Measurements from ENCODE around the gene OR2S2.

The OR2S2 gene

DNA sequence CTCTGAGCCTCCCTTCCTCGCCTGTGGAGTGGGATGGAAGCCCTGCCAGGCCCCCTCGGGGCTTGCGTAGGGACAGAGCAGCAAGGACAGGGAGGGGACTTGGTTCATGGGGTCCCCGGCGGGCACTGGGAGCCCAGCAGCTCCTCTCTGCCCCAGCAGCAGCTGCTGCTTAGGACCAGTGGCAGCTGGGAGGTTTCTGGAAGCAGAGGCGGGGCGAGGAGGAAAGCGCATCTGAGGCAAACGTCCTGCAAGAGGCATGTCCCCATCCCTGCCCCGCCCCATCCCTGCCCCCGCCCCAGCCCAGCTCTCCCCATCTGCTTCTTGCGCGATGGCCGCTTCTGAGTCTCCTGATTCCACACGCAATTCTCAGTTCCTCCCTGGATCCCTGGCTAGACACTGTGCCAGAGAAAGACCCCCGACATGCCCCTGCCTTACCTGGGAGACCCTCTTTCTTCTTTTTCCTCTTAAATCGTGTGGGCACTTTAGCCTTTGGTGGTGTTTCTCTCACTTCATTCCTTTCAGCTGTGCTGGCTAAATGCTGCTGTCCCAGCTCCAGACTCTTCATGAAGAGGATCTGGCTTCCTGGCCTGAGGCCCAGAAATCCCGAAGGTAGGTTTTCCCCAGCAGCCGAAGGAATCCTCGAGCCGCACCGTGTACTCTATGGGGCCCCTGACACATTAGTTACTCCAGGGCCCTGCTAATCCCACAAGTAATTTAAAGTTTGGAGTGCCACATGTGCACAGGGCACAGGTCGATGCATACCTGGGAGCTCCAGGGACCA is 4.4 kb upstream of the OR2S2 start:
- no peak for DNase-seq (ENCODE audit: low read depth in 2 of 3, low spot score in 2 of 3)

DNA sequence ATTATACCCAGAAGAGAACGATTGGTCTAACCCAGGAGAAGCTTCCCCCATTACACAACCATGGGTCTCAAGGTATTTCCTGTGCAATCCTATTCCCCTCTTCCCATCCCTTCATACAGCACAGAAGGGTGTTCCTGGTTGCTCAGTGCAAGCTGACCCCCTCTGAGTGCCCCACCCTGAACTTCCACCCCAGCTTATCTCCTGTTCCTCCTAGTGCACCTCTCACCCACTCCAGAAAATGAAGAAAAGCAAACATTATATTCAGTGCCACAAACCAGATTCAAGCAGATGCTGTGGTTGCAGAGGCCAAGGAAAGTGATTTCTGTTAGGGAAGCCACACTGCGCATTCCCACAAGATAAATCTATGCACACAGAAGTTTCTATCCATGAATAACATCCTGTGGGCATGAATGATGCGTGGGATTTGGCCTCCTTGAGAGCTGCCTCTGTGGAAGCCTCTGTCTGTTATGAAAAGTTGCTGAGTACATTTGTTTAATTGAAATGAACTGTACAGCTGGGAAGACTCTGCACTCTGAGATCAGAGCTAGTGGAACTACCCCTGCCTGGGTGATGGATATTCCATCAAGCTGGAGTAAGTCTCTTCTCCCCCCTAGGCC is 2.2 kb upstream of the OR2S2 start:
- DNase-seq (ENCODE audit: low read depth in 2 of 3, low spot score in 2 of 3), result no peak

DNA sequence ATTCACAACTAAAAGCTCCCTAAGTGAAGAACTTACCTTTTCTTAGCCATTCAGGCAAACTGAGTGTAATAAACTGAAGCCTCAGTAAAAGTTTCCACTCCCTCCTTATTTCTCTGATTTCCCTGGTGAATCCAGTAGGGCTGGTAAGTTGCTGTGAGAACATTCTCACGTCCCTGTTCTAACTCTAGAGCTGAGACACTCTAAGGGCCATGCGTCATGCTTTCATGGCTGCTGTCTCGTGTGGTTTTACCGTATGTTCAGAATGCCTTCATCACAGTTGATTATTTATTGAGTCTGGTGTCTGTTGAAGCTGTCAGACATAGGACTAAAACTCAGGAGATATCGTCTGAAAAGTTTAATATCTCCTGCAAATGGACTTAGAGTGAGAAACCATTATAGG is 1.3 kb downstream of the OR2S2 start:
- no peak for DNase-seq (ENCODE audit: low read depth in 2 of 3, low spot score in 2 of 3)

- DNase-seq (ENCODE audit: low read depth in 2 of 3, low spot score in 2 of 3), result no peak
Measured at GRCh38 chr9:35954942-35955546, 2.9 kb downstream of the OR2S2 start.

DNA sequence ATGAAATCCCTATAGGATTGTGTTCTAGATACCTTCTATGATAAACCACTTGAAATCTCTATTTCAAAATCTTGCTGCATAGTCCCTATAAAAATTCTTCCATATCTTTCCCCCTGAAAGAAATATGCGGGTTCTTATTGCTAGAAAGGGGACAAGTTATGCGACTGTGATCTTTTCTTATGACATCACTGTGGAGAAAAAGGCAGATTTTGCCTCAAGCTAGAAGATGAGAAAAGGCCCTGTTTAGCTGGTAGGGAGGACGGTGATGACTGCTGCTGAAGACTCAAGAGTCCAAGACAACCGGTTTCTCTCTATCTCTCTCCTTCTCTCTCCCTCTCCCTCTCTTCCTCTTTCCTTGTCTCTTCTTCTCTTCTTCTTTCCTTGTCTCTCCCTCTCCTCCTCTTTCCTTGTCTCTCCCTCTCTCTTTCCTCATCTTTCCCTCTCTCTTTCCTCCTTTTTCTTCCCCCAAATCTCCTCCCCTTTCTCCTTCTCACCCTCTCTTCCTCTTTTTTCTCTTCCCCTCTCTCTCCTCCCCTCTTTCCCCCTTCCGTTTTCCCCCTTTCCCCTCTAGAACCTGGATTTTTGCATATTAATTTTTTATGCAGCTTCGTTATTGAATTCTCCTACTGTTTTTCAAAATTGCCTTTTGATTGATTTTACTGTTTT is 5.3 kb downstream of the OR2S2 start:
- DNase-seq (ENCODE audit: low read depth in 2 of 3, low spot score in 2 of 3), result no peak

DNA sequence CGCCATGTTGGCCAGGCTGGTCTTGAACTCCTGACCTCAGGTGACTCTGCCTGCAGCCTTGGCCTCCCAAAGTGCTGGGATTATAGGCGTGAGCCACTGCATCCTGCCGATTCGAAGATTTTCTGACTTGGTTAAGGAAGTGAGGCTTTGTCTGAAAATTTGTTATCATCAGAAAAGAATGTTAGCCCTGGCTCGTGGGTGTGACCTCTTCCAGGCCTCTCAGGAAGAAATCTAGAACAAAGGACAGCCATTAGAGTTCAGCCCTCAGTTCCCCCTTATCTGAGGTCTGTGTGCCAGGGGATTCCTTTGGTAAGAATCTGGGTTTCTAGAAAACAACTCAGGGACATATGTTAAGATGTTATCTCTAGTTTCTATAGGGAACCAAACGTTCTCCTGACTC is 6.2 kb downstream of the OR2S2 start:
- DNase-seq (ENCODE audit: low read depth in 2 of 3, low spot score in 2 of 3), result no peak

GRCh38 chr9:35948901-35949318 is 9.0 kb downstream of the OR2S2 start:
- DNase-seq (ENCODE audit: low read depth in 2 of 3, low spot score in 2 of 3), result no peak

- no peak for DNase-seq (ENCODE audit: low read depth in 2 of 3, low spot score in 2 of 3)
Measured at GRCh38 chr9:35948451-35948850, 9.5 kb downstream of the OR2S2 start.

DNA sequence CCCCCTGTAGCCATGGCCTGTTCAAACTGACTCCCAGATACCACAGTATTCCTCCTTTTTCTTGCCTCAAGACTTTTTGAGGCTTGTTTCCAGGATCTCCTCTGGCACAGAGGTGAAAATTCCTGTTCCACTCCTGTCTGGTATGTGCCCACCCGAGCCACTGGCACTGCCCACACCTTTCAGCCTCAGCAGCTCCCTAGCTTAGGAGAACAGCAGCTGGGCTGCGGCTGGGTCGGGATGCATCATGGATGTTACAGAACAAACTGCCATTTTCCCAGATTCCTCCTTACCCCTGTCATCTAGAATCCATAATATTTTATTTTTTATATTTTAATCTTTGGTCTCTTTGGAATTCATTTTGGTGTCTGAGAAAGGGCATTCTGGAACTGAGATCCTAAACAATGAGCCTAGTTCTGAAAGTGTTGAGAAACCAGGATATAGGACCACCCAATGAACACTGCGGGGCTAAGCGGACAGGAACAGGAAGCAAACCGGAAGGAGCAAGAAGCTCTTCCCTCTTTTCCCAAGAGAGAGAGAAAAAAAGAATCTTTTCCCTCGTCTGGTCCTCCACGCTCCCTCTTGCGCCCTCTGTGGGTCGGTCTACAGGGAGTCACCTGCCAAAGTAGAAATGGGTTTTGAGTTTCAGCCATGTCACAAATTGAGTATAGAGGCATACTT is 12.5 kb downstream of the OR2S2 start:
- peak in 2 of 3 experiments; percentile 14 to 29 for DNase-seq (ENCODE audit: low read depth in 2 of 3, low spot score in 2 of 3)

- DNase-seq (ENCODE audit: low read depth in 2 of 3, low spot score in 2 of 3), result no peak
Measured at GRCh38 chr9:35944841-35945240, 13.1 kb downstream of the OR2S2 start.

DNA sequence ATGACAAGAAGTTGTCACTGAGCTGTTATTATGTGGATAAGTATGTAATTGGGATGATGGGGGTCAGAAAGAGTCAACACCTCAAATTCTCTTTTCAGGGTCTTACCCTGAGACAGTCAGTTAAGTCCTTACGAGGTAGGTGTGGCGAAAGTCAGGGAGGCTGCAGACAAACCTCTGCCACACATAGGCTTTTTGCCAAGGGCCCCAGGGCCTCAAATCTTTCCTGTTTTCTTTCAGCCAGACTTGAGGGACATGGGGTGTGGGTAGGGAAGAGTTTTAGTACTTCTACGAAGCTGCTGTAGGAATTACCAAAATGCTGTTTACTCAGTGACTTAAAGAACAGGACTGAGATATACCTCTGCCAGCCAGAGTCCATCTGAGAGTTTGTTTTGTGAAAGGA is 13.8 kb downstream of the OR2S2 start:
- no peak for DNase-seq (ENCODE audit: low read depth in 2 of 3, low spot score in 2 of 3)

GRCh38 chr9:35942286-35942685 is 15.7 kb downstream of the OR2S2 start:
- DNase-seq (ENCODE audit: low read depth in 2 of 3, low spot score in 2 of 3), result no peak

DNA sequence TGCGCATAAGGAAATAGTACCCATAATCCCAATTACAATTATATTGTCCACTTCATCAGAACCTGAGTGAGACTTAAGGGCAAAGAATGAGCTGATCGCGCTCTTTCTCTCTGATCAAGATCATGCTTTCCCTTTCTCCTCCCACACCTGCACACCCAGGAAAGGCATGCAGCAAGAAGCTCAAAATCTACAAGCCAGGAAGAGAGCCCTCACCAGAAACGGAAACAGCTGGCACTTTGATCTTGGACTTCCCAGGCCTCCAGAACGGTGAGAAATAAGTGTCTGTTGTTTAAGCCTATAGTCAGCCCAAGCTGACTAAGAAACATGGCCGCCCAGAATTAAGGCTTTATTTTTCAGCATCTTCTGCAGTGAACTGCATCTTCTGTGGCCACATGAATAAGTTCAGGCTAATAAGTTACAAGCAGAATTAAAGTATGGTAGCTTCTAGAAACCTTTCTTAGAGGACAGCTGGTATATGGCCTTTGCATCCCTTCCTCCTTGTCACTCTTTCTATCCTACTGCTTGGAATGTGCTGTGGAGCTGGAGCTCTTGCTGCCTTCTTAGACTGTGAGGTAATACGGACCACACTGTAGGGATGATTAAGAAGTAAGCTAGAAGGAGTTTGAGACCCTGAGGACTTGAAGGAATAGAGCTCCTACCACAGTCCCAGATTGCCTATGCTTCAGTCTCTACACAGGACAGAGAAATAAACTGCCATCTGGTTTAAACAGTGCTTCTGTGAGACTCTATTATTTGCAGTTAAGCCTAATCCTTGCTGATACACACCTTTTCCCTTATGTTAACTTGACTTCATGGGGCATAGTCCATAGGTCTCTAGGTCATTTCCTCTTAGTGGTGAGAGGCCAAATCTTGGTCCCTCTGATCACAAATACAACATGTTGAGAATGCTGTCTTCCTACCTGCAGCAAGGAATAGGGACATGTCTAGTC is 17.2 kb downstream of the OR2S2 start:
- no peak for DNase-seq (ENCODE audit: low read depth in 2 of 3, low spot score in 2 of 3)

GRCh38 chr9:35939679-35940250 is 18.2 kb downstream of the OR2S2 start:
- DNase-seq (ENCODE audit: low read depth in 2 of 3, low spot score in 2 of 3), result no peak

- DNase-seq (ENCODE audit: low read depth in 2 of 3, low spot score in 2 of 3), result no peak
Measured at GRCh38 chr9:35938474-35939356, 19.2 kb downstream of the OR2S2 start.

DNA sequence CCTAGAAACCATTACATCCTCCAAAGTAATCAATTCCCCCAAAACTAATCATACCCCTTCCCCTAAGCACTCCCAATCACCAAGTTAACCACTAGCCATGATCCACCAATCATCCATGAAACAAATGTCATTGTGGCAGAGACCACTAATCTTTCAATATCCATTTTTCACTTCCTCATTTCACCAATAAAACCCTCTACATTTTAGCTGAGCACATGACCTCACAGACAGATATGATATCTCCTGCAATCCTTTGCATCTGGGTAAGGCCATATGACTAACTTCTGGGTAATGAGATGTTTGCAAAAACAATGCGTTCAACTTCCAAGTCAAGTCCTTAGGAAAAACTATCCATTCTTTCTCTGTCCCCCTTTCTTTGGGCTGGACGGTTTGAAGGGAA is 20.7 kb downstream of the OR2S2 start:
- DNase-seq (ENCODE audit: low read depth in 2 of 3, low spot score in 2 of 3), result no peak

- DNase-seq (ENCODE audit: low read depth in 2 of 3, low spot score in 2 of 3), result no peak
Measured at GRCh38 chr9:35935755-35936509, 22.0 kb downstream of the OR2S2 start.

GRCh38 chr9:35935261-35935660 is 22.7 kb downstream of the OR2S2 start:
- no peak for DNase-seq (ENCODE audit: low read depth in 2 of 3, low spot score in 2 of 3)

All from activated CD8-positive, alpha-beta memory T cell treated with anti-CD3 and anti-CD28 coated beads for 48 hours (primary cell).